ENCODE data around the gene SUMO3. TPM values are rescaled to one million over a fixed set of nuclear protein-coding genes. Genes with fewer than 3 reads are reported as not detected.
A peak's percentile ranks its signal among the peaks of the same experiment; 100 is the strongest.

Gene SUMO3
- total RNA-seq, 4 donors from 2014 or later, result 41.7 to 56.2 (median 53.7) TPM

DNA sequence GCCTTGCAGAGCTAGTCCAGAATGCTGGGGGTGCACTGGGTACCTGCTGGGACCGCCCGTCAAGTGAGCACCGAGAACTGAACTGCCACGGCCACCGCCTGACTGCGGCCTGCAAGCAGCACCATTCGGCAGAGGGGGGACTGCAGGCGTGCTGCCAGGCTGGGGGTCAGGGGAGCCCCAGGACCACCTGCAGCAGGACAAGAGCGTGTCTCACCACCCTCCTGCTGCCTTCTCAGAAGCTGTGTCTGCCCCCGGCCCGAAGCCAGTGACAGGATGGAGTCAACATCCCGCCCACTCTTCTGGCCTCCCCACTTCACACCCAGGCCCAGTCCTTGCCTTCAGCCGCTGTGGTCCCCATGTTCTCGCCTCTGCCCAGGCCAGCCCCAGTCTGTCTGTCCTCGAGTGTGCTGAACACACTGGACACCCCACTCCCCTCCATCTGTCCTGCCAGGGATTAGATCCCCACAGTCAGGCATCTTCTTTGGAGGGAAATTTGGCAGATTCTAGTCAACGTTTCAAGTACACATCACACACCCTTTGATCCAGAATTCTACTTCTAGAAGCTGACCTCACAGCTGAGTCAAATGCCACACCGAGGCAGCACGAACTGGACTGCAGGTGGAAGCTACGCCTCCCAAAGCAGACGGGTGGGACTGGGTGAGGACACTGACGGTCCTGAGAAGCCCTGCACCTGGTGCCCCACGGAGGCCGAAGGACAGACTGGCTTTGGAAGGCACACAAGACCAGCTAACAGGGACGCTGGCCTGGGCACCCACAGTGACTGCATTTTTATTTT is 29.6 kb upstream of the SUMO3 start:
- ATAC-seq, result no peak
- no peak overlapping the region for H3K27ac ChIP-seq
- H3K4me1 ChIP-seq, result peaks cover 0 to 21% (median 15%) of the 10 kb centered on the region in 3 donors
- peaks cover 0 to 46% of the 10 kb centered on the region in 2 donors for H3K36me3 ChIP-seq
- WGBS, 2 donors (ENCODE audit: low coverage in 1 of 2), result 89 to 90% methylated on average over 6 to 7 of the region's 24 CpGs
- no peak for TF ChIP-seq POLR2A (IDR thresholded peaks at IDR 0.05)
- TF ChIP-seq EP300 (IDR thresholded peaks at IDR 0.05), result no peak
- TF ChIP-seq POLR2AphosphoS5 (IDR thresholded peaks at IDR 0.05), result no peak
- TF ChIP-seq, protein P1, sequence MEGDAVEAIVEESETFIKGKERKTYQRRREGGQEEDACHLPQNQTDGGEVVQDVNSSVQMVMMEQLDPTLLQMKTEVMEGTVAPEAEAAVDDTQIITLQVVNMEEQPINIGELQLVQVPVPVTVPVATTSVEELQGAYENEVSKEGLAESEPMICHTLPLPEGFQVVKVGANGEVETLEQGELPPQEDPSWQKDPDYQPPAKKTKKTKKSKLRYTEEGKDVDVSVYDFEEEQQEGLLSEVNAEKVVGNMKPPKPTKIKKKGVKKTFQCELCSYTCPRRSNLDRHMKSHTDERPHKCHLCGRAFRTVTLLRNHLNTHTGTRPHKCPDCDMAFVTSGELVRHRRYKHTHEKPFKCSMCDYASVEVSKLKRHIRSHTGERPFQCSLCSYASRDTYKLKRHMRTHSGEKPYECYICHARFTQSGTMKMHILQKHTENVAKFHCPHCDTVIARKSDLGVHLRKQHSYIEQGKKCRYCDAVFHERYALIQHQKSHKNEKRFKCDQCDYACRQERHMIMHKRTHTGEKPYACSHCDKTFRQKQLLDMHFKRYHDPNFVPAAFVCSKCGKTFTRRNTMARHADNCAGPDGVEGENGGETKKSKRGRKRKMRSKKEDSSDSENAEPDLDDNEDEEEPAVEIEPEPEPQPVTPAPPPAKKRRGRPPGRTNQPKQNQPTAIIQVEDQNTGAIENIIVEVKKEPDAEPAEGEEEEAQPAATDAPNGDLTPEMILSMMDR (IDR thresholded peaks at IDR 0.05), result no peak
- H3K9me3 ChIP-seq, result no peaks in the 10 kb centered on the region
- peaks cover 20% of the 10 kb centered on the region for H3K27me3 ChIP-seq
- H3K4me3 ChIP-seq, result no peak overlapping the region

DNA sequence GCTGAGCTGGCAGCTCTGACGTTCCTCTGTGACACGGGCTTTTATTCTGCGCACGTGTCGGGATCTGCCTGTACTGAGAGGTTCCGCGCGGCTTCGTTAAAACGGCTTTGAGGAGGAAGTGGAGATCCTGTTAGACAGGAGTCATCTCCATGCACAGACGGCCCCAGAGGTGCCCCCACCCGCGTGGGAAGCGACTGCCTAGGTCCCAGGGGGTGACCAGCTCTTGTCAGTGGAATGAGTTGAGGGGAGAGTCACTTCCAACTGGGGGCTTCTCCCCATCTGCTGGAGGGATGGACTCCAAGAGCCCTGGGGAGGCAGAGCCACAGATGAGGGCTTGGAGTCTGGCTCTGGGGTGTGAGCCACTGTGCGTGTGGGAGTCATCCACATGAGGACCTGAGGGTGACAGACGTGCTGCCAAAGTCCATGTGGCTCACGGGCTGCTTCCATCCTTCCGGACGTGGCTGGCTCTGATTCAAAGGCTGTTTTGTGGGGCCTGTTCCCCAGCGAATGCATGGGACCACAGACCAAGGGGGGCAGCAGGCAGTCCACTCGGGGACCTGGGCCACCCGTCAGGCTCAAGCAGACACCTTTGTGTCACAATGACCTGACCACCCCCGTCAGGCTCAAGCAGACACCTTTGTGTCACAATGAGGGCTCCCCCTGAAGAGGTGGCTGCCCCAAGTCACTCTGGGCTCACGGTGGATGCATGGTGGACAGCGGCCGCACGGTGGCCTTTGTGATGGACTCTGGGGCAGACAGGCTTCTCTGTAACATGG is 28.8 kb upstream of the SUMO3 start:
- Histone ChIP-seq H3K4me3 (no peak overlapping the region), H3K27ac (peak overlapping the region in 2 of 4 donors; percentile 43 to 54)

GRCh38 chr21:44846224-44846484 is 28.3 kb upstream of the SUMO3 start:
- H3K36me3 ChIP-seq, result peaks cover 0 to 33% of the 10 kb centered on the region in 2 donors
- no peaks in the 10 kb centered on the region for H3K9me3 ChIP-seq
- ATAC-seq, result no peak
- WGBS, 2 donors (ENCODE audit: low coverage in 1 of 2), result 0 to 11% methylated on average over 1 of the region's 1 CpG
- H3K27me3 ChIP-seq, result peaks cover 31% of the 10 kb centered on the region
- H3K4me1 ChIP-seq, result peaks cover 0 to 21% (median 15%) of the 10 kb centered on the region in 3 donors
- H3K4me3 ChIP-seq, result peak overlapping the region in 1 of 2 donors; percentile 45
- peak overlapping the region in 2 of 4 donors; percentile 43 to 54 for H3K27ac ChIP-seq
- TF ChIP-seq POLR2A (IDR thresholded peaks at IDR 0.05) (no peak), EP300 (IDR thresholded peaks at IDR 0.05) (no peak), POLR2AphosphoS5 (IDR thresholded peaks at IDR 0.05) (no peak)
- TF ChIP-seq, protein P1 (IDR thresholded peaks at IDR 0.05), result no peak

More for the DNA sequence above, 28.8 kb upstream of the SUMO3 start:
- Histone ChIP-seq H3K36me3 (peaks cover 0 to 38% of the 10 kb centered on the region in 2 donors), H3K27me3 (peaks cover 26% of the 10 kb centered on the region), H3K4me1 (peaks cover 0 to 21% (median 15%) of the 10 kb centered on the region in 3 donors), H3K9me3 (no peaks in the 10 kb centered on the region)
- peak; percentile 71 for ATAC-seq
- TF ChIP-seq POLR2AphosphoS5 (IDR thresholded peaks at IDR 0.05), result no peak
- TF ChIP-seq, protein P1 (IDR thresholded peaks at IDR 0.05), result no peak
- no peak for TF ChIP-seq EP300 (IDR thresholded peaks at IDR 0.05)
- no peak for TF ChIP-seq POLR2A (IDR thresholded peaks at IDR 0.05)
- 0 to 1% methylated on average over 1 to 9 of the region's 27 CpGs for WGBS, 2 donors (ENCODE audit: low coverage in 1 of 2)

- H3K4me3 ChIP-seq, result peak overlapping the region; percentile 0 to 45
- H3K9me3 ChIP-seq, result no peaks in the 10 kb centered on the region
- 21% methylated on average over 6 of the region's 34 CpGs; no CpG with 5 or more reads in 1 of the 2 donors for WGBS, 2 donors (ENCODE audit: low coverage in 1 of 2)
- peak overlapping the region in 2 of 4 donors; percentile 43 to 54 for H3K27ac ChIP-seq
- peaks cover 0 to 21% (median 15%) of the 10 kb centered on the region in 3 donors for H3K4me1 ChIP-seq
- H3K27me3 ChIP-seq, result peaks cover 32% of the 10 kb centered on the region
- TF ChIP-seq, protein P1 (IDR thresholded peaks at IDR 0.05), result peak in 1 of 4 experiments; percentile 55
- no peak for TF ChIP-seq POLR2A (IDR thresholded peaks at IDR 0.05)
- TF ChIP-seq EP300 (IDR thresholded peaks at IDR 0.05), result no peak
- peaks cover 0 to 27% of the 10 kb centered on the region in 2 donors for H3K36me3 ChIP-seq
- ATAC-seq, result peak; percentile 81
These were observed 27.8 kb upstream of the SUMO3 start for GRCh38 chr21:44845418-44846223.
